RWPE1 (cell line): ENCODE data around the gene TCF12.

Experiments used
- CTCF ChIA-PET: fragments of 350-600 bp; sonication (Branson Sonifier 250); formaldehyde crosslinking; extraction: SDS; loops from one replicate; lab custom pipeline; 2021; lab: Yijun Ruan, JAX
- POLR2A ChIA-PET: fragments of 400-600 bp; formaldehyde crosslinking; extraction: SDS; loops from one replicate; lab custom pipeline; 2020; ENCODE audit warnings: antibody characterized with exemption; ENCODE audit not compliant: low non-redundant PET; lab: Yijun Ruan, JAX
- DNase-seq: peaks from one replicate; pipeline ENCODE4 v3.0.0; 2012; ENCODE audit warnings: low spot score
- H3K27ac ChIP-seq: fragments of 450-650 bp; 2 replicates; pipeline ENCODE4 v1.5.1; 2017
- TF ChIP-seq, protein P1 (sequence below): fragments of 450-650 bp; conservative IDR thresholded peaks from 2 replicates; pipeline ENCODE4 v1.5.1; 2017; ENCODE audit warnings: low read depth, mild to moderate bottlenecking

Gene TCF12

DNA sequence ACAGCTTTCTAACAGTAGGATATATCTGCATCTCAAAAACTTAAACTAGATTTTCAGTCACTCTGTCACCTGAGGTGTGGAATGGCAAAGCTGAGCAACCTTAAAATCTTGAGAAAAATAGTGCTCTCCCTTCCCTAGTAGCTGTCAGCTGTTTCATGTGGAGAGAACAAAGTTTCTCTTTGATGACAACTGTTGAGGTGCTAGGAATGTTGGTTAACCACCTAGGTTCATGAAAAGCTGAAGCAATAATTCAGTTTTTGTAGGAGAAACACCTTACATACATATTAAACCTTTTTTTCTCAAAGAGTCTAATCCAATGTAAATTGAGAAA is 40.8 kb downstream of the TCF12 start:
- TF ChIP-seq, protein P1, sequence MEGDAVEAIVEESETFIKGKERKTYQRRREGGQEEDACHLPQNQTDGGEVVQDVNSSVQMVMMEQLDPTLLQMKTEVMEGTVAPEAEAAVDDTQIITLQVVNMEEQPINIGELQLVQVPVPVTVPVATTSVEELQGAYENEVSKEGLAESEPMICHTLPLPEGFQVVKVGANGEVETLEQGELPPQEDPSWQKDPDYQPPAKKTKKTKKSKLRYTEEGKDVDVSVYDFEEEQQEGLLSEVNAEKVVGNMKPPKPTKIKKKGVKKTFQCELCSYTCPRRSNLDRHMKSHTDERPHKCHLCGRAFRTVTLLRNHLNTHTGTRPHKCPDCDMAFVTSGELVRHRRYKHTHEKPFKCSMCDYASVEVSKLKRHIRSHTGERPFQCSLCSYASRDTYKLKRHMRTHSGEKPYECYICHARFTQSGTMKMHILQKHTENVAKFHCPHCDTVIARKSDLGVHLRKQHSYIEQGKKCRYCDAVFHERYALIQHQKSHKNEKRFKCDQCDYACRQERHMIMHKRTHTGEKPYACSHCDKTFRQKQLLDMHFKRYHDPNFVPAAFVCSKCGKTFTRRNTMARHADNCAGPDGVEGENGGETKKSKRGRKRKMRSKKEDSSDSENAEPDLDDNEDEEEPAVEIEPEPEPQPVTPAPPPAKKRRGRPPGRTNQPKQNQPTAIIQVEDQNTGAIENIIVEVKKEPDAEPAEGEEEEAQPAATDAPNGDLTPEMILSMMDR, result no peak
- POLR2A ChIA-PET, result no interaction called here
- no peak overlapping the region for H3K27ac ChIP-seq
- DNase-seq, result no peak
- CTCF ChIA-PET, result no interaction called here

DNA sequence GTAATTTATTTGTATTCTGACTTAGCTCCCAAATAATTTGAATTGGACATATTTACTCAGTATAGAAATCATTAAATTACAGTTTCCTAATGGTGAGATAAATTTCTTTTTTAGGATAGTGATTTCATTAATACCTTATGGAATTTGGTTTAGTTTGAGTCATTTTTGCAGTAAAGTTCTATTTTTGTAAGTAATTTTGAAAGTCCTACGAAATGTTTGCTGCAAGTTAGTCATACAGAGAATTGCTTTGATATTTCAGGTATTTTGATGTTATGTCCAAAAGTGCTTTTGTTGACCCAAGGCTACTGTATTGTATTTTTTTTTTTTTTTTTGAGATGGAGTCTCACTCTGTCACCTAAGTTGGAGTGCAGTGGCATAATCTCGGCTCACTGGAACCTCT is 41.7 kb downstream of the TCF12 start:
- DNase-seq, result no peak
- TF ChIP-seq, protein P1, result no peak
- ChIA-PET POLR2A (no interaction called here), CTCF (interaction anchor here (0.6 kb wide), 1 partner anchor 11 kb away, joined by 3 read pairs; no protein-coding TSS in a partner anchor)
- H3K27ac ChIP-seq, result no peak overlapping the region

DNA sequence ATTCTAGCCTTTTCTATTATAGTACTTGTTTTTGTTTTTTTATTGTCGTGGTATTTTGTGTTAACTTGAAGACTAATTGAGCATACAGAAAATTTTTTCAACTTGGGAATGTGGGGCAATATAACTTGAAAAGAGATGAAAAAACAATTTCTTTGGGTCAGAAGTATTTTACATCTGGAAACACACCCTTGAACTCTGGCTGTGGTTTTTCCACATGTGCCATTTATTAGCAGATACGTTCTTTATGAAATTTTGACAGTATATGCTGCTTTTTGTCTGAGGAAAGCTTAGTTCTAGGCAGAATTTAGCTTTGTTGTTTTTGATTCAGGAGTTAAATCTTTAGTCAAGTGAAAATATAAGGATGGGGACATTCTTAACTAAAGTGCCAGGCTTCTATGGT is 44.7 kb downstream of the TCF12 start:
- CTCF ChIA-PET, result no interaction called here
- TF ChIP-seq, protein P1, result no peak
- H3K27ac ChIP-seq, result no peak overlapping the region
- POLR2A ChIA-PET, result no interaction called here
- no peak for DNase-seq

DNA sequence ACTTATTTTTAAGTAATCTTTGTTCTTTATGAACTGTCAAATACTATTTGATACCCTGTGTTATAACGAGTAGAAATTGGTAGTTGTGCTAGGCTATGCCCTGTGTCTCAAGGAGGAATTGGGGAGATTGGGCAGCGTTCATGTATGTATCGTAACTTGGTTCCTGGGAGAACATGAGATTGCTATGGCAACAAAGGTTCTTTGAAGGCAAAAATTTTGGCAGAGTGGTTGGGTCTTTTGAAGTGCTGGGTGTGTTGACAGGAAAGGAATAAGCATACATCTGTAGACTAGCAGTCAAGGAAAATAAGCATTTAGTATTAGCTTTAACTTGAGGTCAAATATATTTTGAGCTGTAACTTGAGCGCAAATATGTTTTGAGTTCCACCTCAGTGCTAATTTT is 45.3 kb downstream of the TCF12 start:
- DNase-seq, result no peak
- H3K27ac ChIP-seq, result no peak overlapping the region
- TF ChIP-seq, protein P1, result no peak
- ChIA-PET CTCF (no interaction called here), POLR2A (no interaction called here)

DNA sequence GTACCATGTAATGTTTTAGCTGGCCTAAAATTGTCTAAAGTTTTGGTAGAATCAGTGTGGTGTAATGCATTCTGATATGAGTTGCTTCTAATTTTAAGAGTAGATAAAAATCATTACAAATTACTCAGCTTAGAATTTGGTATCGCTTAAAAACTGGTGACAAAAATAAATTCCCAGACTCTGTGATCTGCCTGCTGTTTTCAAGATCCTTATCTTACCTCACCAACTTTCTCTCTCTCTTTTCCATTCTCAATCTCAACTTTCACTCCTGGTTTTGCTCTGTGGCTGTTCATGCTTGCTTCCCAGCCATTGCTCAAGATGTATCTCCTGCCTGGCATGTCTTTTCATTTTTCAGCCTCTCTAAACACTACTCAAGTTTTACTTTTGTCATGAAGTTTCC is 45.7 kb downstream of the TCF12 start:
- ChIA-PET POLR2A (no interaction called here), CTCF (interaction anchor here (0.7 kb wide), 1 partner anchor 232 kb away, joined by 3 read pairs; no protein-coding TSS in a partner anchor)
- DNase-seq, result no peak
- TF ChIP-seq, protein P1, result no peak
- no peak overlapping the region for H3K27ac ChIP-seq

DNA sequence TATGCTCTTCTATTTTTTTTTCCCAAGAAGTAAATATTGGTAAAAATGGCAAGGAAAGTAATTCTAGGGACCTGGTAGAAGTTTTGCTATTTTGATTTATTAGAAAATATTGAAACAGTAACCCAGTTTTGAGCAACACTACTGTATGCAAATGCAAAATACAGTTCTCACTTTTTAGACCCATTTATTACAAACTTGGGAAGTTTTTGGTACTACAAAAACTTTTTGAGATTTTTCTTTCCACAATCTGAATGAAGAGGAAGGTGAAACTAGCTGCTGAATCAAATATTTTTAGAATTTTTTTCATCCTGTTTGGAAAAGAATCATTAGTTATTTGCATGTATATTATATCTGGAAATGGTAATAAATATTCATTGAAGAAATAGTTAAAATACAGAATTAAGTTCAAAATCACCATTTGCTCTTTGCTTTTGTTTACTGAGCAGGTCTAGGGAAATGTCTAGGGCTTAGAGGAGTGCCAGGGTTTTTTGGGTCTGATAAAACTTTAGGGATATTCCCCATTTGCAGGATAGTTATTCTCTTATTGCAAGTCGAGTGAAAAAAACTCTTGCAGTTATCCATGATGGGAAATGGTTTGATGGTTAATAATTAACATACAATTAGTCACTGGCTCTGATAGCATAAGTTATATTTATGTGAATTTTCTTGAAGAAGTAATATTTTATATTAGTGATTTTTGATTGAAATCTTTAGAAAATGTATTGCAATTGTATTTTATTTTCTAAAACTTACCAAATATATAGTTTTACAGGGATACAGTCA is 47.0 kb downstream of the TCF12 start:
- CTCF ChIA-PET, result no interaction called here
- TF ChIP-seq, protein P1, result no peak
- H3K27ac ChIP-seq, result no peak overlapping the region
- POLR2A ChIA-PET, result no interaction called here
- DNase-seq, result no peak
